Left lung (tissue), 10 donors: Measurements from ENCODE around the gene ZDHHC16. TPM values are rescaled to one million over a fixed set of nuclear protein-coding genes. Genes with fewer than 3 reads are reported as not detected.
"Not testable (repeated sequence)": the region's sequence is repeated elsewhere in the genome, so short reads cannot be mapped to it uniquely, and the experiment has no call there.

Experiments
- ATAC-seq: fragments of 200-7000 bp; cut with Tn5 transposase; one replicate; pipeline ENCODE4 v1.9.1; 2020; ENCODE audit warnings: moderate library complexity
- DNase-seq, 4 donors: peaks; one replicate each; pipeline ENCODE4 v3.0.0-alpha.2; 2013 to 2020
- H3K27ac ChIP-seq, 2 donors: fragments of 200-600 bp; sonication (generic) in 1 of 2; one replicate each; pipeline versions ENCODE4 v1.5.0 to v1.8.0; 2020 to 2021
- H3K27me3 ChIP-seq, 2 donors: fragments of 200-600 bp; sonication (generic) in 1 of 2; one replicate each; pipeline versions ENCODE4 v1.5.0 to v1.8.0; 2020 to 2021
- H3K36me3 ChIP-seq, 2 donors: fragments of 200-600 bp; sonication (generic) in 1 of 2; one replicate each; pipeline versions ENCODE4 v1.5.0 to v1.8.0; 2020 to 2021
- H3K4me1 ChIP-seq, 2 donors: fragments of 200-600 bp; one replicate each; pipeline ENCODE4 v1.8.0; 2021
- H3K4me3 ChIP-seq, 2 donors: fragments of 200-600 bp; sonication (generic) in 1 of 2; one replicate each; pipeline versions ENCODE4 v1.5.0 to v1.8.0; 2020 to 2021; ENCODE audit warnings: mild to moderate bottlenecking in 1 of 2
- H3K9me3 ChIP-seq, 2 donors: fragments of 200-600 bp; sonication (generic) in 1 of 2; one replicate each; pipeline versions ENCODE4 v1.5.0 to v1.8.0; 2020 to 2021
- CTCF ChIP-seq, 2 donors: fragments of 200-600 bp; sonication (generic) in 1 of 2; IDR thresholded peaks; one replicate each; pipeline versions ENCODE4 v1.5.0 to v1.8.0; 2021; ENCODE audit warnings: antibody characterized with exemption in 2 of 2
- intact Hi-C, 2 donors: fragments of 100-400 bp; cut with DNase I; formaldehyde crosslinking; loops; one replicate each; pipeline versions ENCODE4 v1.11.2 to v1.14.2; 2022
- polyA plus RNA-seq, 6 donors: library from polyadenylated mRNA; unstranded; fragments of 120-200 nt; gene quantifications; one replicate each; pipeline ENCODE4 v1.2.1, GENCODE V29; 2013; ENCODE audit not compliant: insufficient read length in 6 of 6
- total RNA-seq, 2 donors: library from RNA; stranded (reverse); fragmentation: NEBNext Ultra II Directional; extraction: Animal tissue kit (Norgen Biotek cat#: 25700); gene quantifications; one replicate each; pipeline ENCODE4 v1.2.1, GENCODE V29; 2021
- donor health status: DM: no; HTN: yes; CAD: no.
- donor health status: DM: no; HTN: no; CAD: no.

Gene ZDHHC16
- total and polyA plus RNA-seq, 8 donors, result 44.8 to 65.2 (median 47.7) TPM

GRCh38 chr10:97401455-97401919, 44.5 kb upstream of the ZDHHC16 start:
- H3K36me3 ChIP-seq, result peaks cover 0 to 23% of the 10 kb centered on the region in 2 donors
- no peak for TF ChIP-seq CTCF (IDR thresholded peaks at IDR 0.05)
- intact Hi-C loops, result no loop called here
- H3K27ac ChIP-seq, result peak overlapping the region; percentile 78 to 91
- ATAC-seq (no peak), DNase-seq (no peak)
- H3K9me3 ChIP-seq, result no peaks in the 10 kb centered on the region
- peaks cover 3 to 45% of the 10 kb centered on the region in 2 donors for H3K4me1 ChIP-seq
- H3K27me3 ChIP-seq, result no peaks in the 10 kb centered on the region
- H3K4me3 ChIP-seq, result peak overlapping the region; percentile 72 to 86

- peaks cover 3 to 66% of the 10 kb centered on the region in 2 donors for H3K4me1 ChIP-seq
- no peak overlapping the region for H3K27ac ChIP-seq
- no peak for TF ChIP-seq CTCF (IDR thresholded peaks at IDR 0.05)
- peaks cover 0 to 2% of the 10 kb centered on the region in 2 donors for H3K36me3 ChIP-seq
- no peaks in the 10 kb centered on the region for H3K9me3 ChIP-seq
- ATAC-seq (no peak), DNase-seq (no peak)
- no peaks in the 10 kb centered on the region for H3K27me3 ChIP-seq
- intact Hi-C loops, result no loop called here
- no peak overlapping the region for H3K4me3 ChIP-seq
Observed at GRCh38 chr10:97404044-97404443, 41.9 kb upstream of the ZDHHC16 start.

GRCh38 chr10:97406064-97406463, 39.9 kb upstream of the ZDHHC16 start:
- Histone ChIP-seq H3K4me1 (peaks cover 0 to 60% of the 10 kb centered on the region in 2 donors), H3K27ac (peak overlapping the region; percentile 13 to 94), H3K36me3 (no peaks in the 10 kb centered on the region), H3K27me3 (no peaks in the 10 kb centered on the region), H3K9me3 (no peaks in the 10 kb centered on the region), H3K4me3 (no peak overlapping the region)
- intact Hi-C loops, result no loop called here
- DNase-seq (no peak), ATAC-seq (peak; percentile 4)
- TF ChIP-seq CTCF (IDR thresholded peaks at IDR 0.05), result no peak

- DNase-seq, H3K36me3 ChIP-seq, intact Hi-C loops, ATAC-seq, H3K27me3 ChIP-seq, H3K9me3 ChIP-seq, H3K4me3 ChIP-seq: not testable (repeated sequence)
- Histone ChIP-seq H3K27ac (peak overlapping the region; percentile 13 to 94), H3K4me1 (peaks cover 0 to 59% of the 10 kb centered on the region in 2 donors)
Observed at GRCh38 chr10:97406483-97406882, 39.5 kb upstream of the ZDHHC16 start.

GRCh38 chr10:97407211-97407951, 38.6 kb upstream of the ZDHHC16 start:
- H3K27ac ChIP-seq, result peak overlapping the region; percentile 6 to 94
- peak; percentile 84 to 87 for TF ChIP-seq CTCF (IDR thresholded peaks at IDR 0.05)
- DNase-seq, result peak in 3 of 4 donors; percentile 53 to 80 (median 74)
- intact Hi-C loops, result no loop called here
- H3K9me3 ChIP-seq, result no peaks in the 10 kb centered on the region
- peak; percentile 95 for ATAC-seq
- H3K4me3 ChIP-seq, result no peak overlapping the region
- peaks cover 0 to 55% of the 10 kb centered on the region in 2 donors for H3K4me1 ChIP-seq
- no peaks in the 10 kb centered on the region for H3K36me3 ChIP-seq
- no peaks in the 10 kb centered on the region for H3K27me3 ChIP-seq
